ENCODE measurements around the gene SDR42E2. TPM values are rescaled to one million over a fixed set of nuclear protein-coding genes. Genes with fewer than 3 reads are reported as not detected.
"Not testable (repeated sequence)": the region's sequence is repeated elsewhere in the genome, so short reads cannot be mapped to it uniquely, and the experiment has no call there.

Gene SDR42E2
- total RNA-seq, 4 donors from 2014 or later: not detected

- Histone ChIP-seq H3K4me1 (no peaks in the 10 kb centered on the region), H3K9me3 (no peaks in the 10 kb centered on the region), H3K27me3 (no peaks in the 10 kb centered on the region), H3K4me3 (no peak overlapping the region), H3K27ac (no peak overlapping the region), H3K36me3 (no peaks in the 10 kb centered on the region)
- intact Hi-C loops (cut with DNase I; ENCODE audit: low total_unique reads): no loop called here
- DNase-seq (no peak), ATAC-seq (no peak)
- no peak for TF ChIP-seq POLR2A (IDR thresholded peaks at IDR 0.05)
- no peak for TF ChIP-seq CTCF (IDR thresholded peaks at IDR 0.05 in 4 of 5, conservative IDR thresholded peaks at IDR 0.05 in 1 of 5)
- in situ Hi-C loops (cut with MboI; ENCODE audit: low sequenced_read_pairs in 4 of 4): no loop called here
Measured at GRCh38 chr16:22126037-22126558, 36.2 kb upstream of the SDR42E2 start.

DNA sequence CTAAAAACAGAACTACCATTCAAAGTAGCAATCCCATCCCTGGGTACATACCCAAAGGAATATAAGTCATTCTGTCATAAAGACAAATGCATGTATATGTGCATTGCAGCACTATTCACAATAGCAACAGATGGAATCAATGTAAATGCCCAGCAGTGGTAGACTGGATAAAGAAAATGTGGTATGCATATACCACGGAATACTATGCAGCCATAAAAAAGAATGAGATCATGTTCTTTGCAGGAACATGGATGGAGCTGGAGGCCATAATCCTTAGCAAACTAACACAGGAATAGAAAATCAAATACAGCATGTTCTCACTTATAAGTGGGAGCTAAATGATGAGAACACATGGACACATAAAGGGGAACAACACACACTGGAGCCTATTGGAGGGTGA is 33.8 kb upstream of the SDR42E2 start:
- H3K9me3 ChIP-seq; H3K36me3 ChIP-seq; H3K27me3 ChIP-seq; DNase-seq; intact Hi-C loops (cut with DNase I; ENCODE audit: low total_unique reads); ATAC-seq; H3K27ac ChIP-seq; H3K4me3 ChIP-seq; H3K4me1 ChIP-seq; in situ Hi-C loops (cut with MboI; ENCODE audit: low sequenced_read_pairs in 4 of 4): not testable (repeated sequence)

DNA sequence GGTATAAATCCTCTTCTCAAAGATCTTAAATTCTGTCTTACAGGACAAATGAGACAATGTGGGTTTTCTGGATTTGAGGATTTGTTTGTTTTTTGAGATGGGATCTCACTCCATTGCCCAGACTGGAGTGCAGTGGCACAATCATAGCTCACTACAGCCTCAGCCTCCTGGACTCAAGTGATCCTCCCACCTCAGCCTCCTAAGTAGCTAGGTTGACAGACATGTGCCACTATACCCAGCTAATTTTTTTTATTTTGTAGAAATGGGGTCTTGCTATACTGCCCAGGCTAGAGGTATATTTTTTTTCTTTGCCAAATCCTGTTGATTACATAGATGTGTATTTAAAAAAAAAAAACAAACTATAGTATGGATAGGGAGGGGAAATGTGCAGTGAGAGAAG is 31.8 kb upstream of the SDR42E2 start:
- intact Hi-C loops (cut with DNase I; ENCODE audit: low total_unique reads) (no loop called here), in situ Hi-C loops (cut with MboI; ENCODE audit: low sequenced_read_pairs in 4 of 4) (no loop called here)
- Histone ChIP-seq H3K27me3 (no peaks in the 10 kb centered on the region), H3K9me3 (no peaks in the 10 kb centered on the region), H3K4me1 (no peaks in the 10 kb centered on the region), H3K4me3 (no peak overlapping the region), H3K27ac (no peak overlapping the region), H3K36me3 (no peaks in the 10 kb centered on the region)
- ATAC-seq: no peak
- TF ChIP-seq CTCF (IDR thresholded peaks at IDR 0.05 in 4 of 5, conservative IDR thresholded peaks at IDR 0.05 in 1 of 5): no peak
- no peak for TF ChIP-seq POLR2A (IDR thresholded peaks at IDR 0.05)
- no peak for DNase-seq

DNA sequence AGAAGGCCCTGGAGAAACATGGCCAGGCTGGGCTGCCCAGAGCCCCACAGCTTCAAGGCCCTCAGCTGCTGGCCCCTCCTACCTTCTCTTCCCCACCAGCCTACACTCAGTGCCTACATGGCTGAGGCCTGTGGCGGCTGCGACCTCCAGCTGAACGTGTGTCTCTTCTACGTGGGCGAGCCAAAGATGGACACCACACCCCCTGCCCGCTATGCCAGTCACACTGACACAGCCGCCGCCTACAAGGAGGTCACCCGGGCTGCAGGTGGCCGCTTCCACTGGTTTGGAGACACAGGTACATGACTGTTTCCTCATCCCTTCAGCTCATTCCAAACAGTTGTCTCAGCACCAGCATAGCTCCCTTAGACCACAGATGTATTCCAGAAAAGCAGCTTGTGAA is 29.5 kb upstream of the SDR42E2 start:
- no peak overlapping the region for H3K4me3 ChIP-seq
- TF ChIP-seq POLR2A (IDR thresholded peaks at IDR 0.05) (no peak), CTCF (IDR thresholded peaks at IDR 0.05 in 4 of 5, conservative IDR thresholded peaks at IDR 0.05 in 1 of 5) (no peak)
- intact Hi-C loops (cut with DNase I; ENCODE audit: low total_unique reads): no loop called here
- DNase-seq: no peak
- in situ Hi-C loops (cut with MboI; ENCODE audit: low sequenced_read_pairs in 4 of 4): no loop called here
- H3K36me3 ChIP-seq: no peaks in the 10 kb centered on the region
- H3K9me3 ChIP-seq: no peaks in the 10 kb centered on the region
- H3K27me3 ChIP-seq: no peaks in the 10 kb centered on the region
- no peak overlapping the region for H3K27ac ChIP-seq
- ATAC-seq: no peak
- no peaks in the 10 kb centered on the region for H3K4me1 ChIP-seq

DNA sequence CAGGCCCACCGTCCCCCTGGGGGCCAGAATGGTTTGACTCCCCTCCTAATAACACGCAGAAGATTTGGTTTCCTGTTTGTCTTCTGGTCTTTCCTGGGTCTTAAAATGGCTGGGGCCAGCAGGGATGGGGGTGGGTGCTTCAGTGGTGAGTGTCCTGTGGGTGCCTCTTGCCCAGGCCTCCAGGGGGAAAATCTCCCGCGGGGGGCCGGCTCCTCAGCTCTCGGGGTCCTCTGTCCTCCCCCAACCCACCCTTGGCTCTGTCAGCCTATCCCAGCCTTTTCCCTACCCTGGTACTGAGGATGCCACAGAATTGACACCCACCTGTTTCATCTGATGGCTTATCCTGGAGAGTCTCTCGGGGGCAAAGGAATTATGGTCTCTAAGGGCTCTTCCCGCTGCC is 23.8 kb upstream of the SDR42E2 start:
- TF ChIP-seq POLR2A (IDR thresholded peaks at IDR 0.05) (no peak), CTCF (IDR thresholded peaks at IDR 0.05 in 4 of 5, conservative IDR thresholded peaks at IDR 0.05 in 1 of 5) (no peak)
- Histone ChIP-seq H3K4me1 (no peaks in the 10 kb centered on the region), H3K27me3 (no peaks in the 10 kb centered on the region), H3K4me3 (no peak overlapping the region), H3K36me3 (no peaks in the 10 kb centered on the region), H3K9me3 (no peaks in the 10 kb centered on the region), H3K27ac (no peak overlapping the region)
- intact Hi-C loops (cut with DNase I; ENCODE audit: low total_unique reads) (no loop called here), in situ Hi-C loops (cut with MboI; ENCODE audit: low sequenced_read_pairs in 4 of 4) (no loop called here)
- no peak for ATAC-seq
- no peak for DNase-seq
